ENCODE data around the gene HES4. TPM values are rescaled to one million over a fixed set of nuclear protein-coding genes. Genes with fewer than 3 reads are reported as not detected.

HES4 gene
- total and polyA plus RNA-seq, 2 of the 13 experiments (the other 11 are each of a cell fraction or from before 2014, with no cell fraction given) = 8.8 to 10.6 TPM

DNA sequence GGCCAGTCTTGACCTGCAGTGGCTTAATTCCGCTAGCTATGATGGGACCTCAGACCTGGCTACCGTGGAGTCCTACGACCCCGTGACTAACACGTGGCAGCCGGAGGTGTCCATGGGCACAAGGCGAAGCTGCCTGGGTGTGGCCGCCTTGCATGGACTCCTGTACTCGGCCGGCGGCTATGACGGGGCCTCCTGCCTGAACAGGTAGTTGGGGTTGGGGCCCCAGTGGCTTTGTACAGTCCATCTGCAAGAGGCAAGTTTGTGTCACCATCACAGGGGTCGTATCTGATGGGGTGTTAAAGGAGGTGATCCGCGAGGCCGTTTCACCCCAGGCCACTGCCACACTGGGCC, 36.6 kb downstream of the HES4 start:
- Histone ChIP-seq H3K79me2 (ENCODE audit: insufficient read depth, low read length) (peaks cover 7% of the 10 kb centered on the region), H3K36me3 (replicated peaks in 1 of 2; ENCODE audit: control insufficient read depth in 1 of 2, insufficient read depth in 2 of 2, low read length in 2 of 2) (peaks cover 0 to 6% of the 10 kb centered on the region in 2 experiments; a peak in 1 of 5 replicates), H3K4me2 (ENCODE audit: low read depth, low read length) (no peak overlapping the region), H3K9me3 (ENCODE audit: low read length) (no peaks in the 10 kb centered on the region), H3K4me1 (ENCODE audit: insufficient read depth, low read length) (peaks cover 29% of the 10 kb centered on the region), H3K27ac (ENCODE audit: extremely low read length, insufficient read depth, low read length) (no peak overlapping the region), H3K9ac (ENCODE audit: insufficient read depth, low read depth, low read length) (no peak overlapping the region), H3K27me3 (ENCODE audit: control insufficient read depth in 1 of 2, insufficient read depth in 2 of 2, low read length in 2 of 2) (peaks cover 0 to 4% of the 10 kb centered on the region in 2 experiments; a peak in 2 of 5 replicates), H2AFZ (ENCODE audit: low read length) (no peak overlapping the region), H4K20me1 (ENCODE audit: insufficient read depth, low read length) (peaks cover 6% of the 10 kb centered on the region; the same call in 1 of the 2 replicates), H3K4me3 (replicated peaks in 1 of 3; ENCODE audit: insufficient read depth in 1 of 3, low read depth in 2 of 3, low read length in 3 of 3) (no peak overlapping the region)
- FAIRE-seq (no peak), ATAC-seq (no peak), DNase-seq (ENCODE audit: low spot score) (no peak)
- CTCF ChIA-PET (ENCODE audit: low intra/inter-chr PET ratio, low total read pairs) = no interaction called here
- 96% methylated on average over 13 of the region's 16 CpGs for WGBS (ENCODE audit: low lambda C conversion rate)
- intact Hi-C loops (cut with micrococcal nuclease; ENCODE audit: unreplicated experiment) (no loop called here), in situ Hi-C loops (cut with HindIII; ENCODE audit: extremely low pct_ligation_motif_present, low pct_unique_long_range_greater_than_20kb) (no loop called here)
- TF ChIP-seq BORCS8-MEF2B (CRISPR knock-in tag; IDR thresholded peaks at IDR 0.05) = no peak
- TF ChIP-seq, protein P1, sequence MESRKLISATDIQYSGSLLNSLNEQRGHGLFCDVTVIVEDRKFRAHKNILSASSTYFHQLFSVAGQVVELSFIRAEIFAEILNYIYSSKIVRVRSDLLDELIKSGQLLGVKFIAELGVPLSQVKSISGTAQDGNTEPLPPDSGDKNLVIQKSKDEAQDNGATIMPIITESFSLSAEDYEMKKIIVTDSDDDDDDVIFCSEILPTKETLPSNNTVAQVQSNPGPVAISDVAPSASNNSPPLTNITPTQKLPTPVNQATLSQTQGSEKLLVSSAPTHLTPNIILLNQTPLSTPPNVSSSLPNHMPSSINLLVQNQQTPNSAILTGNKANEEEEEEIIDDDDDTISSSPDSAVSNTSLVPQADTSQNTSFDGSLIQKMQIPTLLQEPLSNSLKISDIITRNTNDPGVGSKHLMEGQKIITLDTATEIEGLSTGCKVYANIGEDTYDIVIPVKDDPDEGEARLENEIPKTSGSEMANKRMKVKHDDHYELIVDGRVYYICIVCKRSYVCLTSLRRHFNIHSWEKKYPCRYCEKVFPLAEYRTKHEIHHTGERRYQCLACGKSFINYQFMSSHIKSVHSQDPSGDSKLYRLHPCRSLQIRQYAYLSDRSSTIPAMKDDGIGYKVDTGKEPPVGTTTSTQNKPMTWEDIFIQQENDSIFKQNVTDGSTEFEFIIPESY (CRISPR knock-in tag; IDR thresholded peaks at IDR 0.05) = 0 out of 2 replicates have a peak, but pooled peaks have one; percentile 6
- BruUV-seq (replicated peaks) = no TSS peak
- POLR2A ChIA-PET = no interaction called here

DNA sequence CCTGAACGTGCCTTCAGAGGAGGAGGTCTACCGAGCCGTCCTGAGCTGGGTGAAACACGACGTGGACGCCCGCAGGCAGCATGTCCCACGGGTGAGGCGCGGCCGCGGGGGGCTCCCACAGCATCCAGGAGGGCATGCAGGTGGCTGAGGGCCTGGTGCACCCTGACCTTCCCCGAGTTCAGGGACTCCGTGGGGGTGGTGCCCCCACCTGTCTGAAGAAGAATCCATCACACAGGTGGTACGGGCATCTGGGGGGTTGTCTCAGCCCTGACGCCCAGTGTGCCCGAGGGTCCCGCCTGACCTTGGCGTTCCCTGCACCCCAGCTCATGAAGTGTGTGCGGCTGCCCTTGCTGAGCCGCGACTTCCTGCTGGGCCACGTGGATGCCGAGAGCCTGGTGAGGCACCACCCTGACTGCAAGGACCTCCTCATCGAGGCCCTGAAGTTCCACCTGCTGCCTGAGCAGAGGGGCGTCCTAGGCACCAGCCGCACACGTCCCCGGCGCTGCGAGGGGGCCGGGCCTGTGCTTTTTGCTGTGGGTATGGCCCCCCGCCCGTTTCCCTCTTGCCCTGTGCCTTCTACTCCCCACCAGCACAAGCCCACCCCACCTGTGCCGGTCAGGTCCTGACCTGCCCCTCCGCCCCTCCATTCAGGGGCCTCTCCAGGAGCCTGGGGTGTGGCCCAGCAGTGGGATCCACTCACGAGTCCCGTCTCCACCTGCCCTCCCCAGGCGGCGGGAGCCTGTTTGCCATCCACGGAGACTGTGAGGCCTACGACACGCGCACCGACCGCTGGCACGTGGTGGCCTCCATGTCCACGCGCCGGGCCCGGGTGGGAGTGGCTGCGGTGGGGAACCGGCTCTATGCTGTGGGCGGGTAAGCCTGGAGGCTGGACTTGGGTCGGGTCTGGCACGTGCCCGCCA, 37.3 kb downstream of the HES4 start:
- CTCF ChIA-PET (ENCODE audit: low intra/inter-chr PET ratio, low total read pairs) = no interaction called here
- Histone ChIP-seq H3K36me3 (replicated peaks in 1 of 2; ENCODE audit: control insufficient read depth in 1 of 2, insufficient read depth in 2 of 2, low read length in 2 of 2) (peaks cover under 1 to 6% of the 10 kb centered on the region in 2 experiments; a peak in 2 of 5 replicates), H3K4me1 (ENCODE audit: insufficient read depth, low read length) (peaks cover 27% of the 10 kb centered on the region), H4K20me1 (ENCODE audit: insufficient read depth, low read length) (peaks cover 9% of the 10 kb centered on the region), H3K27ac (ENCODE audit: extremely low read length, insufficient read depth, low read length) (no peak overlapping the region), H2AFZ (ENCODE audit: low read length) (no peak overlapping the region), H3K9ac (ENCODE audit: insufficient read depth, low read depth, low read length) (no peak overlapping the region), H3K4me2 (ENCODE audit: low read depth, low read length) (no peak overlapping the region), H3K9me3 (ENCODE audit: low read length) (no peaks in the 10 kb centered on the region), H3K4me3 (replicated peaks in 1 of 3; ENCODE audit: insufficient read depth in 1 of 3, low read depth in 2 of 3, low read length in 3 of 3) (no peak overlapping the region), H3K27me3 (ENCODE audit: control insufficient read depth in 1 of 2, insufficient read depth in 2 of 2, low read length in 2 of 2) (peaks cover 0 to 4% of the 10 kb centered on the region in 2 experiments; a peak in 2 of 5 replicates), H3K79me2 (ENCODE audit: insufficient read depth, low read length) (peaks cover 12% of the 10 kb centered on the region)
- POLR2A ChIA-PET = no interaction called here
- 97% methylated on average over 22 of the region's 57 CpGs for WGBS (ENCODE audit: low lambda C conversion rate)
- intact Hi-C loops (cut with micrococcal nuclease; ENCODE audit: unreplicated experiment) = no loop called here
- DNase-seq (ENCODE audit: low spot score) (no peak), FAIRE-seq (no peak), ATAC-seq (no peak)
- in situ Hi-C loops (cut with HindIII; ENCODE audit: extremely low pct_ligation_motif_present, low pct_unique_long_range_greater_than_20kb) = no loop called here
- BruUV-seq (replicated peaks) = no TSS peak
- TF ChIP-seq, protein P2, sequence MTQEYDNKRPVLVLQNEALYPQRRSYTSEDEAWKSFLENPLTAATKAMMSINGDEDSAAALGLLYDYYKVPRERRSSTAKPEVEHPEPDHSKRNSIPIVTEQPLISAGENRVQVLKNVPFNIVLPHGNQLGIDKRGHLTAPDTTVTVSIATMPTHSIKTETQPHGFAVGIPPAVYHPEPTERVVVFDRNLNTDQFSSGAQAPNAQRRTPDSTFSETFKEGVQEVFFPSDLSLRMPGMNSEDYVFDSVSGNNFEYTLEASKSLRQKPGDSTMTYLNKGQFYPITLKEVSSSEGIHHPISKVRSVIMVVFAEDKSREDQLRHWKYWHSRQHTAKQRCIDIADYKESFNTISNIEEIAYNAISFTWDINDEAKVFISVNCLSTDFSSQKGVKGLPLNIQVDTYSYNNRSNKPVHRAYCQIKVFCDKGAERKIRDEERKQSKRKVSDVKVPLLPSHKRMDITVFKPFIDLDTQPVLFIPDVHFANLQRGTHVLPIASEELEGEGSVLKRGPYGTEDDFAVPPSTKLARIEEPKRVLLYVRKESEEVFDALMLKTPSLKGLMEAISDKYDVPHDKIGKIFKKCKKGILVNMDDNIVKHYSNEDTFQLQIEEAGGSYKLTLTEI (CRISPR knock-in tag; conservative IDR thresholded peaks at IDR 0.05) = no peak
- TF ChIP-seq ZC3H13 (CRISPR knock-in tag; IDR thresholded peaks at IDR 0.05) = no peak
- no peak for TF ChIP-seq TCF12 (IDR thresholded peaks at IDR 0.05)
- no peak for TF ChIP-seq TCF12 (CRISPR knock-in tag; IDR thresholded peaks at IDR 0.05)
- no peak for TF ChIP-seq ONECUT2 (CRISPR knock-in tag; IDR thresholded peaks at IDR 0.05)
- TF ChIP-seq, protein P3, sequence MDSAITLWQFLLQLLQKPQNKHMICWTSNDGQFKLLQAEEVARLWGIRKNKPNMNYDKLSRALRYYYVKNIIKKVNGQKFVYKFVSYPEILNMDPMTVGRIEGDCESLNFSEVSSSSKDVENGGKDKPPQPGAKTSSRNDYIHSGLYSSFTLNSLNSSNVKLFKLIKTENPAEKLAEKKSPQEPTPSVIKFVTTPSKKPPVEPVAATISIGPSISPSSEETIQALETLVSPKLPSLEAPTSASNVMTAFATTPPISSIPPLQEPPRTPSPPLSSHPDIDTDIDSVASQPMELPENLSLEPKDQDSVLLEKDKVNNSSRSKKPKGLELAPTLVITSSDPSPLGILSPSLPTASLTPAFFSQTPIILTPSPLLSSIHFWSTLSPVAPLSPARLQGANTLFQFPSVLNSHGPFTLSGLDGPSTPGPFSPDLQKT (CRISPR knock-in tag; IDR thresholded peaks at IDR 0.05; ENCODE audit: borderline replicate concordance) = no peak
- TF ChIP-seq NCOA2 (CRISPR knock-in tag; IDR thresholded peaks at IDR 0.05) = no peak
- TF ChIP-seq, protein P4, sequence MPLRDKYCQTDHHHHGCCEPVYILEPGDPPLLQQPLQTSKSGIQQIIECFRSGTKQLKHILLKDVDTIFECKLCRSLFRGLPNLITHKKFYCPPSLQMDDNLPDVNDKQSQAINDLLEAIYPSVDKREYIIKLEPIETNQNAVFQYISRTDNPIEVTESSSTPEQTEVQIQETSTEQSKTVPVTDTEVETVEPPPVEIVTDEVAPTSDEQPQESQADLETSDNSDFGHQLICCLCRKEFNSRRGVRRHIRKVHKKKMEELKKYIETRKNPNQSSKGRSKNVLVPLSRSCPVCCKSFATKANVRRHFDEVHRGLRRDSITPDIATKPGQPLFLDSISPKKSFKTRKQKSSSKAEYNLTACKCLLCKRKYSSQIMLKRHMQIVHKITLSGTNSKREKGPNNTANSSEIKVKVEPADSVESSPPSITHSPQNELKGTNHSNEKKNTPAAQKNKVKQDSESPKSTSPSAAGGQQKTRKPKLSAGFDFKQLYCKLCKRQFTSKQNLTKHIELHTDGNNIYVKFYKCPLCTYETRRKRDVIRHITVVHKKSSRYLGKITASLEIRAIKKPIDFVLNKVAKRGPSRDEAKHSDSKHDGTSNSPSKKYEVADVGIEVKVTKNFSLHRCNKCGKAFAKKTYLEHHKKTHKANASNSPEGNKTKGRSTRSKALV (CRISPR knock-in tag; IDR thresholded peaks at IDR 0.05) = no peak

Data from HepG2 (cell line).